Activated CD4-positive, alpha-beta T cell treated with anti-CD3 and anti-CD28 coated beads for 4 hours (primary cell): ENCODE results near the gene HS6ST3.

Experiments used
- DNase-seq, 2 donors: peaks; one replicate each; pipeline ENCODE4 v3.0.0-alpha.2; 2020

Gene HS6ST3

DNA sequence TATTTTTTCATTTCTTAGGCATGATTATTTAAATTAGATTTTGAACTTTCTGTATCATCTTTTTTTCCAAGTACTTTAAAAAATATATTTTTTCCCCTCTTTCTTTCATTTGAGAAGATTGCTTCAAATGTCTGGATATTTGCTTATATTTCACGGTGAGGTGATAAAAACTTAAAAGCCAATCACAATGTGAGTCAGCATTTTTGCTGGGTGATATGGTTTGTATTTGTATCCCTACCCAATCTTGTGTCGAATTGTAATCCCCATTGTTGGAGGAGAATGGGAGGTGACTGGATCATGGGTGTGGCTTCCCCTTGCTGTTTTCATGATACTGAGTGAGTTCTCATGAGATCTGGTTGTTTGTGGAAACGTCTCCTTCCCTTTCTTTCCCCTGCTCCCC, 583.9 kb downstream of the HS6ST3 start:
- no peak for DNase-seq

DNA sequence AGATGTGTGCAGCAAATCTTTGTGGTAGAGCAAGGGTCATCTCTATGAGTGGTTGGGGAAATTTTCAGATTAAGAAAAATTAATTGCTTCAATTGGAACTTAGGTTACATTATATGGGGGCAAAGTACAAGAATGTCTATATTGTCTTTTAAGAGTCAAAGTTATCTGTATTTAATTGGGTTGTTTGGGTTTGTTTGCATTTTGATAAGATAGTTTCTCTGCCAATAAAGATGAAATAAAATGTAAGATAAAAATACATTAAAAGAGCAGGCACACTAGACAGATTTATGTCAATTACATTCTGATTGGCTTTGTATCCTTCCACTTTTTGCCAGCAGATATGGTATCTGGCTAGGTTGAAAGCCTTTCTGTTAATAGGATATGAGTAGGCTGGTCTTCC, 587.1 kb downstream of the HS6ST3 start:
- DNase-seq, result no peak

DNA sequence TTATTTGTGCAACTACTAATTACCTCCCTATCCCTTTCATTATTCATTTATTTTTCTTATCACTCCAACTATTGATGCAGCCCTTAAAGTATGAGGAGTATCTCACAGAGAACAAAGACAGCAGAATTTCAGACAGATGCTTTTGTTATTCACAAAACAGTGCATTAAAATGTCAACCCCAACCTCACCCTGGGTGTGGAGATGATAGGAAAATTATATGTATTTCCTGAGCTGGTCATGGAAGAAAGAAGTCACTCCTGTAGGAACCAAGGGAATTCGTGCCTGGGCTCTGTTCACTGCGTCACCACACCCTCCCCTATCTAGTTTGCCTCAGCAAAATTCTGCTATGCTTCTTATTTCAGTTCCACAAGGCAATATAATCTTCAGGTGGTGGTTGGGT, 588.9 kb downstream of the HS6ST3 start:
- no peak for DNase-seq

DNA sequence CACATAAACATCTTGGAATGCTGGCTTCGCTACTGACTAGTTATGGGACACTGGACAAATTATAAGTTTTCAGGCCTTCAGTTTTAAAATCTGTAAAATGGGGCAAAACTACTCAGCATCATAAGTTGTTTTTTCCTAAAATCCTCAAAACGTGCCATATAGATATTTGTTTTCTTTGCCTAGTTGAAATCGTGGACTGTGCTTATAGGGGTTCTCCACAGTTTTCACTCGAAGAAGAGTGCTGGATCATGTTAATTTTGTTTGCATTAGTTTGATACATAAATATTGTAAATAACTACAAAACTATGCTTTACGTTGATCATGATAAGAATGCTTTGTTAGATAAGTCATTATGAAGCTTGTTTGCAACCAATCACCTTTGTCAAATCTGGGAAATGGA, 591.0 kb downstream of the HS6ST3 start:
- no peak for DNase-seq

GRCh38 chr13:96681766-96682165, 591.9 kb downstream of the HS6ST3 start:
- DNase-seq, result no peak

GRCh38 chr13:96684469-96684868, 594.6 kb downstream of the HS6ST3 start:
- no peak for DNase-seq

- no peak for DNase-seq
Measured at GRCh38 chr13:96684907-96685306, 595.0 kb downstream of the HS6ST3 start.

DNA sequence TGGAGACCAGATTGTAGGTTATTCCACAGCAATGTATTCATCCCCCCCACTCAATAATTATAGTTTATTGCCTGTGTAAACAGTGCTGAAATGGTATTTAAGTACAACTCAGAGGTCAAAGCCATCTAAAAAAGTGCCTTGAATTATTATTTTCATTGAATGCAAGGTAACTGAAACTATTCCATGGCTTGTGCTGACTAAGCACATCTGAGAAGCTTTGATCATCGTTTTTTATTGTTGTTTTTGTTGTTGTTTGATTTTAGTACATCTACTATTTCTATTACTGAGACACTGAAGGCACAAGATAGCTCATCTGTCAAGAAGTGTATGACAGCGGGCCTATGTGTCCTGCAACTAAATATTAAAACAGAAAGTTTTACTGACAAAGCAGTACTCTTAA, 596.4 kb downstream of the HS6ST3 start:
- no peak for DNase-seq

DNA sequence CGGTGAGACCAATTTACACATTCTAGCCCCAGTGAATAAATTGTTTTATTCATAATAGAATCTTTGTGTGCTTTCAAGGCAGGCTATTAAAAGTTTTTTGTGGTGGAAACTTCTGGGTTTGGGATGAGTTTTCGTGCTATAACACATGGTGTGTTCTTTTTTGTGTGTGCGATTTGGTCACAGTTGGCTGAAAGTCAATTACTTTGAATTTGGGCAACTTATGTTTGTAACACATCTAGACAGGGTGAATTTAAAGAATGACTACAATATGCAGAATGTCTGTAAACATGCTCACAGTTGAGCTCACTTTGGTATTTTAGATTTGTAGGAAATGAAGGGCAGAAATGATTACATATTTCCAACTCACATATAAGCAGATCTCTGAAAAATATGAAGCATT, 597.3 kb downstream of the HS6ST3 start:
- no peak for DNase-seq

DNA sequence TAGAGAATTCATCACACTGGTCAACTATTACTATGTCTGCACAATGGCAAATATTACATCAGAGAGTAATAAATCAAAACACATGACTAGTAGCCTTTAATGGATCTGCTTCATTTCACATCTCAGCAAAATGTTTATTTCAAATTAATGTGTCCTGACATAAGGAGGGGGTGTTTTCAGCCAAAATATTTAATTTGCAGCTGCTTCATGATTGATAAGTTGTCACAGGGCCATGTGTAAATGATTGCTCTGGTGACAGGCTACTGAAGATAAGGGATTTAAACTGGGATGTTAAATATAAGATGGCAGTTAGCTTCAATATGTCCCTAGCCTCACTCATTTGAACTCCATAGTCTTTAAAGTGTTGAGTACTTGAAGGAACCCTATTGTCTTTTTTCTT, 601.1 kb downstream of the HS6ST3 start:
- no peak for DNase-seq

DNA sequence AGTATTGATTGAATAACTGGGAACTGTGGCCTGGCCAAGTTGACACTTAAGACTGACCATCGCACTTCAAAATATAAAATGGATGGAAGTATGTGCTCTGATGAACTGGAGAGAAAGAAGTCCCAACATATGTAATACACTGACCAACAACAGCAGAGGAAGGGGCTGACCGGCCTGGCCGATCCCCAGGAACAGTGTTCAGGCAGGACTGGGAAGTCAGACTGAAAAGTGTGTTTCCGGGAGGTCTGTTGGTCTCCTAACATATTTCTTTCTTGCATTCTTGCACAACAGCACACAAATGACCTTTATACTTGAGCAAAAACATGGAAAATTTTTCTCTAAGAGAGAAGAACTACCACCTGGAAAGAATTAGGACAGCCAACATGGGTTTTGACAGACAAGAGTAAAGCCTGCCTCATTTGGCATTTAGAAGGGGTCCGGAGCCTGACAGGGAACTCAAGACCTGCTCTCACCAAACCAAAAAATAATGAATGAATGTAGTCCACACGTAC, 606.5 kb downstream of the HS6ST3 start:
- DNase-seq, result no peak

- DNase-seq, result no peak
Measured at GRCh38 chr13:96700657-96701056, 610.8 kb downstream of the HS6ST3 start.

DNA sequence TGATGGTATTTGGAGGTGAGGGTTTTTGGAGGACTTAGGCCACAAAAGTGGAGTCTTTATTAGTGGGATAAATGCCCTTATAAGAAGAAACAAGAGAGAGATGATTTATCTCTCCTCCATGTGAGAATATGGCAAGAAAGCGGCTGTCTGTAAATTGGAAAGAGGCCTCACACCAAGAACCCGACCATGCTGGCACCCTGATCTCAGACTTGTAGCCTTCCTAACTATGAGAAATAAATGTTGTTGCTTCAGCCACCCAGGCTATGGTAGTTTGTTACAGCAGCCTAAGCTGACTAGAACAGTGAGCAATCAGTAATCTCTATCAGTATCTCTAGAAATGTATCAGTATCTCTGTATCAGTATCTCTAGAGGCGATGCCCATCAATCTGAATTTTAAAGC, 617.2 kb downstream of the HS6ST3 start:
- DNase-seq, result no peak

DNA sequence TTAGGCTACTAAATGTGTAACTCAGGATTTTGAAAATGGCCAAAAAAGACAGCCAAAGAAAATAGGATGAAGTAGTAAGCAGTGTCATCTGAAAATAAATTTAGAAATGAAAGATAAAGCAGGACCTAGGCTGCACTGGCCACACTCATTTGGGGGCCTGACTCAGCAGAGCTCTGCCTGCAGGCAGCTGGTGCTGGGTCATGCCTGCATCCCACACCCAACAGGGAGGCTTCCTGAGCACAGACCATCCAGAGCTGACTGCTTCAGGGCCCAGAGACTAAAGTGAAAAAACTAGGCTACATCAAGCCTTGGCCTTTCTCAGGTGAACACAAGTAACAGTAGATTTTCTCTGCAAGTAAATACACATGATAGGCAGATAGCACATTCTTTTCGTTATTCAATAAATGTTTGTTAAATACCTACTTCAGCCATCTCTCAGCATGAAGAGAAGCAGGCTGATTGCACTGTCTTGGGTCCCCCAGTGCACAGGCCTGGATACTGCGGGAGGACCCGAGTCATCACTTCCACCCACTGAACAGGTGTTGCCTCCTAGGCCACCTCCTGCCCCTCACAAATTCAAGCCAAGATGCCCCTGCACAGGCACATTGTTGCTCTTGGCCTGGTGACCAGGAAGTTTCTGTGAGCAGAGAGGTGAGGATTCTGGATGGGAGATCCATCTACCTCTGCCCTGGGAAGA, 620.4 kb downstream of the HS6ST3 start:
- no peak for DNase-seq

GRCh38 chr13:96720446-96720845, 630.5 kb downstream of the HS6ST3 start:
- no peak for DNase-seq

GRCh38 chr13:96726651-96727050, 636.7 kb downstream of the HS6ST3 start:
- DNase-seq, result no peak

- no peak for DNase-seq
Measured at GRCh38 chr13:96728463-96728862, 638.6 kb downstream of the HS6ST3 start.

- no peak for DNase-seq
Measured at GRCh38 chr13:96730676-96731075, 640.8 kb downstream of the HS6ST3 start.

GRCh38 chr13:96734499-96734898, 644.6 kb downstream of the HS6ST3 start:
- DNase-seq, result no peak

GRCh38 chr13:96741779-96742178, 651.9 kb downstream of the HS6ST3 start:
- DNase-seq, result no peak

GRCh38 chr13:96743296-96744089, 653.6 kb downstream of the HS6ST3 start:
- DNase-seq, result no peak

DNA sequence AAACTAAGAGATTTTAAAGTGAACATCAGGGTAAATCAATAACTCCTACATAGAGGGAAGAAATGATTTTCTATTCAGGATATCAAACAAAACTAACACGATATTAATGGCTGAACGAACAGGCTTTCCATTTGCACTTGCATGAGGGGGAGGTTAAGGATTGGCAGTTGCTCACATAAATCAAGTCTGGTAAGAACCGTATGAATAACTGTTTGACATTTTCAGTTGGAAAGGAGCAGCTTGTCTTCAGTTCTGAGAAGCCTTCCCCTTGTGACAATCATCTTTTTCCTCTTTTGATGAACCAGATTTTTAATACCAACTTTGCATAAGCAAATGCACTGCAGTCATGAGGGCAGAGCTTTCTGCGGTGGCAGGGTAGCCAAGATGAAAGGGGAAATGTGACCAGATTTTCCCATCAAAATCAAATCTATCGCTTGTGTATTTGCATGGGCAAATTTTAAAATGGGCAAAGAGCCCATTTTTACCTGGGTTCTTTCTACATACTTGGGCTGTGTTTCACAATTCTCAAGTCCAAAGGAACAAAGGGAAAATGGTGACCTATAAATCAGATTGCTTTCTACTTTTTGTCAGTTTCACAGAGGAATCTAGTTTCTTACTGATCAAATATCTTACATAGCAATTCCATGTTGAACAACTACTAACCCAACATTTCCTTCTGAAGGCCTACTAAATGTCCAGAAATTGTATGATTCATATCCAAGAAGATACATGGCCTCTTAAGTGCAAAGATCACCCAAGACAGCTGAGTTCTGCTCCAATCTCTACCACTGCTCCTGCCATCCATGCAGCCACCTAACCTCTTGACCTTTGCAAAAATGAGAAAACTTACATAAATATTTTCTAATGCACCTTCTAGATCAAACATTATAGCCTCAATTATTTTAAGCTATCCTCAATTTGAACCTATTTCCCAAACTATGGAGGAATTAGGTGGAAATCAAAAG, 654.7 kb downstream of the HS6ST3 start:
- DNase-seq, result no peak

- DNase-seq, result no peak
Measured at GRCh38 chr13:96746886-96747285, 657.0 kb downstream of the HS6ST3 start.
